UCSD-AML1 (cell line): ENCODE data around the gene RELL1.
"Not testable (repeated sequence)": the region's sequence is repeated elsewhere in the genome, so short reads cannot be mapped to it uniquely, and the experiment has no call there.

ENCODE experiments used
- DNase-seq: peaks from one replicate; lab custom pipeline; 2025; ENCODE audit not compliant: unreplicated experiment; lab: John Stamatoyannopoulos, UW

Gene RELL1

GRCh38 chr4:37693450-37694190 lies 7.4 kb upstream of the RELL1 start:
- no peak for DNase-seq

GRCh38 chr4:37693030-37693429 lies 6.9 kb upstream of the RELL1 start:
- no peak for DNase-seq

DNA sequence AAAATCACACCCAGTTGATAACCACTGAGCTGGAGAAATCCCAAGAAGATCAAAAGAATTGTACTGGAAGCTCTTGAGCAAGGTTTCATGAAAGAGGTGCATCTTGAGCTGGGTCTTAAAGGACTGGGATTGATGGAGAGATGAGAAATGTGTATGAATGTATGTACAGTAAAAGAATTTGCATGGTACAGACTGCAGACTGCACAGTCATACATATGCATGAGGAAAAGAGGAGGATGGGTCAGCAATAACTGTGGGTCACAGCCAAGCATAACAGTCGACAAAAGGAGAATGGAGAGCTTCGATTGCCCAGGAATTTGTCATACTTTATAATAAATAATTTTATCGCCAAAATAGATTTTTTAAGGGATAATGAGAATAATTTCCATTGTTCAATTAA lies 4.8 kb upstream of the RELL1 start:
- DNase-seq = no peak

DNA sequence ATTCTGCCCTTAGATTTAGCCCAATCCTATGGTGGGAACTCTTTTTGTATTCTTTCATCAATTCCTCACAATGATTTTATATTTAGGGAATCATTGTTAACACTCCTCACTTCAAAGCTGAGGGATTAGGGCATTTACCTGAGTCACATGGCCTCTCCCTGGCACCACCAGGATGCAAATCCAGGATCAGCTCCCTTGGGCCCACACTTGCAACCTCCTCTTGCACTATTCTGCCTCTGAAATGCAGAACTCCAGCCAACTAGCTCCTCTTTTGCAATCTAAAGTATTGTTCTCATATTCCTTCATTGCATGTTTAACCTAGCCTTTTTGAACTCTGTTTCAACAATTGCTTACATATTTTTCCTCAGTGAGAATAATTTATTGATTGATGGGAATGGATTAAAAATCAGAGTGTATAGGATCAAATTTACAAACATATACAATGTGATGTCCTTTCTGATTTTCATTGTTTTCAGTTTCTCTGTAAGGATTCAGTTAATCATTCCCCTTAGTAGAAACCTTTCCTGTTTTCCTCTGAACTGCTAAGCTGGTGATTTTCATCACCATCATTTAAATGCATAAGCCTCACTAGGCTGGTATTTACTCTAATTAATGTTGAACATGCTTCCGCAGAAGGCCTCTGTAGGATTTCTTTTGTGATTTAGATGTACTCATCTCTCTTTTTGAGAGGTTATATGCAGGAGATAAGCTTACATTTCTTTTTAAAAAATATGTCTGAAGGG lies 3.3 kb upstream of the RELL1 start:
- DNase-seq = no peak

GRCh38 chr4:37687681-37688080 lies 1.5 kb upstream of the RELL1 start:
- no peak for DNase-seq

DNA sequence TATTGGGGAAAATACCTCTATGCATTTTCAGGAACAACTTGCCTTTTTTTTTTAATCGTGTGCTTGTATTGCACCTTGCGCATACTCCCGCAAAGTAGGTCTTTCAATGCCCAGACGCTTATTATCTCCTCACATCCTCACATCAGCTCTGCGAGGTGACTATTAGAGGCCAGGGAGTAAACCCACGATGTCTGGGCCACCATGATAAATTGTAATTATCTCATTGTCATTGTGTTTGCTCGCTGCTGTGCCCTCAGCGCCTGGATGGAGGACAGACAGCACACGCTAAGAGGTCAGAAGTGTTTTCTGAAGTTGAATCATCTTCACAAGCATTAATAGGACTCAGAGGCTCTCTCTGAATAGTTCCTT lies 1.0 kb upstream of the RELL1 start:
- no peak for DNase-seq

- peak; percentile 65 for DNase-seq
Measured at GRCh38 chr4:37685823-37686372, 278 bp downstream of the RELL1 start.

DNA sequence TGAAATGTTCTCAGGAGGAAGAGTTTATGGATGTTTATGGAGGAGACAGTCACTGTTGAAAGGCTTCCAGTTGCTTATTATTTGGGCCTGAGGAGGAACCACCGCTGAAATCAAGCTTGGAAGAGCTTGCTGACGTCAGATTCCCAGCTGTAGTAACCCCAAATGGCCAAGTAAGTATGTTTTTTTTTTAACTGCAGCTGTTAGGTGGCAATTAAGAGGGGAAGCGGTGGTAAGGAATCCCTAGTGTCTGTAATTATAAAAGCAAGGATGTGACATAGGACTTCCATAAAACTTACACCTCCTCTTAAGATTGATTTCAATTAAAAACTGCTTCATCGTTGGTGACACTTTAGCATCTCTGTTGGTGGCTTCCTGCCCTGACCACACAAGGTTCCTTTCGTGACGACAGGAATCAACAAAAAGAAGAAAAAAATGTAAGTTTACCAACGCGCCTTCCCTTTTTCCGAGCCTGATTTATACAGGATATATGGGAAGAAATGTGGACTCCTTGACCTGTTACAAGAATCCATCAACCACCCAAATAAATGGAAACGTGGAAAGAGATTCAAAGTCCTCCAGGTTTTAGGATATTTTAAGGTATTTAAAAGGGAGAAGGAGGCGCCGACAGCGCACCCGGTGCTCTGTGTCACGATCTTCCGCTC lies 884 bp downstream of the RELL1 start:
- DNase-seq = no peak

GRCh38 chr4:37684154-37684553 lies 2.0 kb downstream of the RELL1 start:
- no peak for DNase-seq

- no peak for DNase-seq
Measured at GRCh38 chr4:37682701-37683401, 3.3 kb downstream of the RELL1 start.

DNA sequence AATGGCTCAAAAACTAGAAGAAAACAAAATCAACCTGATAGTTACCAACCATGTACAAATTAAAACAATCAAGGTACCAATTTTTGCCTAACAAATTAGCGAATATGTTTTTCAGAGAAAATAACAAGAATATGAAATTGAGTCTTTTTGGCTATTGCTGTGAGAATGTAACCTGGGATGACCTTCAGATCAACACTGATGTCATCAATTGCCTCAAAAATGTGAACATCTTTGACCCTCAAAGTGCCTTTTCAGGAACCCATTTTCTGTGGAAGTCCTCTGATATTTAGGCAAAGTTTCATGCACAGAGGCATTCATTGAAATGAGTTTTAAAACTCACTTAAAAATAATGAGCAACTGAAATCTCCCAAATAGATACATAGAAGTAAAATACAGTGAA lies 6.1 kb downstream of the RELL1 start:
- DNase-seq = no peak

GRCh38 chr4:37679301-37679700 lies 6.9 kb downstream of the RELL1 start:
- no peak for DNase-seq

GRCh38 chr4:37678624-37679023 lies 7.6 kb downstream of the RELL1 start:
- no peak for DNase-seq

DNA sequence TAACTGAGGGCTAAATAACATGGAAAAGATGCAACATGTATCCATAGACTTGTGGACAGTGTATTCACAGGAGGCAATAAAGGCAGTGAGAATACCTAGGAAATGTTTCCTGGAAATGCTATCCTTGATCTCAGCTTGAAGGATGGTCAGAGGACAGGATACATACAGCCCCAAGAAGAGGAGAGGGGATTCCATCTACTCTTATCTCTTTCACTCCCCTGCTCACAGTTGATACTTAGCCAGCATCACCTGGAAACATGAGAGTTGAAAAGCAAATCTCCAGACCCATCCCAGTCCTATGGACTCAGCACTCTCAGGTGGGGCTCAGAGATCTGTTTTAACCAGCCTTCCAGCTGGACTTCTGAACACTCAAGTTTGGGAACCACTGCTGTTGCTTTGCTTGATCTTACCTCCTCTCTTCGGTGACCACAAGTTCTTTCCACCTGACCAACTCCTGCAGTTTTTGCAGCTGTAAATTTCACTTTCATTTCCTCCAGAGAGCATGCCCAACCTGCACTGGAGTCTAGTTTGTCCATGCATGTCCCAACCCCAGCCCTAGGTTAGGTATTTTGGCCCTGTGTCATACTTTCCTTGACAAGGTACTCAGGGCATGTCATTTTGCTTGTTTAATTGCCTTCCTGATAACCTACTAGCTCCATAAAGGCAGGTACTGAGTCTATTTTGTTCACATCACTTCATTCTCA lies 10.4 kb downstream of the RELL1 start:
- no peak for DNase-seq

- DNase-seq = no peak
Measured at GRCh38 chr4:37674439-37674838, 11.7 kb downstream of the RELL1 start.

DNA sequence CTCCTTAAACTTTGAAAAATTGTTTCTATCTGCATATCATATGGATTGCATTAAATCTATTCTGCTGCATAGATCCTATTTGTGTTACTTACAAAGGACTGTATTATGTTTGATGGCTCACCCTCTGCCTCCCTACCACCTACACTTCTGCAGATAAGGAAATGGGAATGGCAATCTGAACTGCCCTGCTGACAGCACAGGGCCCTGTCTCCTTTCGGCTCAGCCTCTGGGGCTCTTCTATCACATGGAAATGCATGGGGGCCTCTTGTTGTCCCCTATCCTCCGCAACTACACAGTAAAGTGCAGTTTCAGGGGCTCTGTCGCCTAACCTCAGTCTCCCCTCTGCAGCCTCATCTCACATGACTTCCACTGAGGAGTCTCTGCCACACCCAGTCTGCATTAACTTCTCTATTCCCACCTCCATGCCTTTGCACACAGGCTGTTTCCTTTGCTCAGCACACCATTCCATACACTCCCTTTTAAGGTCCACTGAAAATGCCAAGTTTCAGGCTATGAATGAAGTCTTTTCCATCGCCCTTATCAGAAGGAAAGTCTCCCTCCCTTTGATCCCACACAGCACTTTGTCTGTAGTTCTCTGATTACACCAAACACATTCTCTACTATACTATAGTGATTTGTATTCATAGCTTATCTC lies 12.5 kb downstream of the RELL1 start:
- DNase-seq = no peak

GRCh38 chr4:37671072-37671471 lies 15.1 kb downstream of the RELL1 start:
- no peak for DNase-seq

DNA sequence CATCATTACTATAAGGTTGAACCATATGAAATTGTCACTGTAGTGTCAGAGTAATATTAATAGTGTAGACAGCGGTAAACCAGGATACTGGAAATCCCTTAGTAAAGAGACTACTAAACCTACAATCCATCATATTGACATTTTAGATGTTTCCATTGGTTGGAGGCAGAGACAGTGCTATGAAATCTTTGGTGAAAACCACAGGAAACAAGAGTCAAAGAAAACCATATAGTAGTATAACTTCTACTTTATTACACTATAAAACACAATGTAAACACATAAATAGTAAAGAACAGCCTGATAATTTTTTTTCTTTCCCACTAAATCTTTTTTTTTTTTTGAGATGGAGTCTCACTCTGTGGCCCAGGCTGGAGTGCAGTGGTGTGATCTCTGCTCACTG lies 15.9 kb downstream of the RELL1 start:
- no peak for DNase-seq

GRCh38 chr4:37669124-37669523 lies 17.1 kb downstream of the RELL1 start:
- DNase-seq = not testable (repeated sequence)
